ENCODE data around the gene FTO. TPM values are rescaled to one million over a fixed set of nuclear protein-coding genes. Genes with fewer than 3 reads are reported as not detected.

The FTO gene
- total RNA-seq, 1 donor from 2014 or later, result 39.4 TPM

- no peak for DNase-seq (ENCODE audit: low read depth in 2 of 2)
These were observed 4.5 kb downstream of the FTO start for GRCh38 chr16:53708490-53708889.

- DNase-seq (ENCODE audit: low read depth in 2 of 2), result no peak
These were observed 7.4 kb downstream of the FTO start for GRCh38 chr16:53711390-53711789.

- DNase-seq (ENCODE audit: low read depth in 2 of 2), result no peak
These were observed 8.1 kb downstream of the FTO start for GRCh38 chr16:53712065-53712464.

GRCh38 chr16:53713403-53714204 lies 9.6 kb downstream of the FTO start:
- no peak for DNase-seq (ENCODE audit: low read depth in 2 of 2)

GRCh38 chr16:53714205-53715022 lies 10.5 kb downstream of the FTO start:
- no peak for DNase-seq (ENCODE audit: low read depth in 2 of 2)

GRCh38 chr16:53715023-53715384 lies 11.0 kb downstream of the FTO start:
- no peak for DNase-seq (ENCODE audit: low read depth in 2 of 2)

GRCh38 chr16:53717577-53717976 lies 13.6 kb downstream of the FTO start:
- DNase-seq (ENCODE audit: low read depth in 2 of 2), result no peak

- no peak for DNase-seq (ENCODE audit: low read depth in 2 of 2)
These were observed 17.1 kb downstream of the FTO start for GRCh38 chr16:53721017-53721416.

GRCh38 chr16:53726625-53727024 lies 22.7 kb downstream of the FTO start:
- DNase-seq (ENCODE audit: low read depth in 2 of 2), result peak in 1 of 2 donors; percentile 6

GRCh38 chr16:53730693-53731092 lies 26.7 kb downstream of the FTO start:
- DNase-seq (ENCODE audit: low read depth in 2 of 2), result no peak

- peak; percentile 50 to 90 for DNase-seq (ENCODE audit: low read depth in 2 of 2)
These were observed 28.5 kb downstream of the FTO start for GRCh38 chr16:53732296-53732929.

- DNase-seq (ENCODE audit: low read depth in 2 of 2), result no peak
These were observed 31.0 kb downstream of the FTO start for GRCh38 chr16:53734908-53735307.

GRCh38 chr16:53736297-53736696 lies 32.3 kb downstream of the FTO start:
- no peak for DNase-seq (ENCODE audit: low read depth in 2 of 2)

- no peak for DNase-seq (ENCODE audit: low read depth in 2 of 2)
These were observed 33.6 kb downstream of the FTO start for GRCh38 chr16:53737552-53737951.

GRCh38 chr16:53740476-53740875 lies 36.5 kb downstream of the FTO start:
- DNase-seq (ENCODE audit: low read depth in 2 of 2), result no peak

- peak in 1 of 2 donors; percentile 5 for DNase-seq (ENCODE audit: low read depth in 2 of 2)
These were observed 37.1 kb downstream of the FTO start for GRCh38 chr16:53740933-53741531.

GRCh38 chr16:53741546-53741945 lies 37.6 kb downstream of the FTO start:
- DNase-seq (ENCODE audit: low read depth in 2 of 2), result no peak

- DNase-seq (ENCODE audit: low read depth in 2 of 2), result peak in 1 of 2 donors; percentile 47
These were observed 39.2 kb downstream of the FTO start for GRCh38 chr16:53743149-53743566.

- peak in 1 of 2 donors; percentile 40 for DNase-seq (ENCODE audit: low read depth in 2 of 2)
These were observed 40.5 kb downstream of the FTO start for GRCh38 chr16:53744449-53744848.

GRCh38 chr16:53745086-53745485 lies 41.1 kb downstream of the FTO start:
- DNase-seq (ENCODE audit: low read depth in 2 of 2), result no peak

- no peak for DNase-seq (ENCODE audit: low read depth in 2 of 2)
These were observed 41.9 kb downstream of the FTO start for GRCh38 chr16:53745753-53746266.

GRCh38 chr16:53752560-53752959 lies 48.6 kb downstream of the FTO start:
- DNase-seq (ENCODE audit: low read depth in 2 of 2), result no peak

Data from dermis microvascular lymphatic vessel endothelial cell (primary cell).